Smooth muscle cell (in vitro differentiated cells): ENCODE data around the gene FLYWCH1. TPM values are rescaled to one million over a fixed set of nuclear protein-coding genes. Genes with fewer than 3 reads are reported as not detected.

ENCODE experiments used
- DNase-seq: peaks from one replicate; lab custom pipeline; 2025; ENCODE audit not compliant: unreplicated experiment; lab: John Stamatoyannopoulos, UW
- H2AFZ ChIP-seq: fragments of 200-600 bp; sonication (generic); 2 replicates; pipeline ENCODE4 v1.6.0; 2016; ENCODE audit warnings: antibody characterized with exemption, low read depth, mild to moderate bottlenecking
- H3F3A ChIP-seq: fragments of 200-600 bp; sonication (generic); 2 replicates; pipeline ENCODE4 v1.6.0; 2017; ENCODE audit warnings: antibody characterized with exemption, low read depth
- H3K27ac ChIP-seq: fragments of 200-600 bp; sonication (generic); 2 replicates; pipeline ENCODE4 v1.5.1; 2016; ENCODE audit warnings: low read depth, mild to moderate bottlenecking
- H3K27me3 ChIP-seq: fragments of 200-600 bp; sonication (generic); 2 replicates; pipeline ENCODE4 v1.6.1; 2016; ENCODE audit warnings: low read depth, mild to moderate bottlenecking
- H3K36me3 ChIP-seq: fragments of 200-600 bp; sonication (generic); 2 replicates; pipeline ENCODE4 v1.5.1; 2016; ENCODE audit warnings: low read depth
- H3K4me1 ChIP-seq: fragments of 200-600 bp; sonication (generic); 2 replicates; pipeline ENCODE4 v1.5.1; 2016; ENCODE audit warnings: low read depth
- H3K4me2 ChIP-seq: fragments of 200-600 bp; sonication (generic); 2 replicates; pipeline ENCODE4 v1.6.0; 2016; ENCODE audit warnings: mild to moderate bottlenecking
- H3K4me3 ChIP-seq: fragments of 200-600 bp; sonication (generic); 2 replicates; pipeline ENCODE4 v1.5.1; 2016; ENCODE audit warnings: mild to moderate bottlenecking
- H3K79me2 ChIP-seq: fragments of 200-600 bp; sonication (generic); 2 replicates; pipeline ENCODE4 v1.6.0; 2016; ENCODE audit warnings: low read depth, mild to moderate bottlenecking
- H3K9ac ChIP-seq: fragments of 200-600 bp; sonication (generic); 2 replicates; pipeline ENCODE4 v1.6.0; 2016; ENCODE audit warnings: low read depth
- H3K9me3 ChIP-seq: fragments of 200-600 bp; sonication (generic); replicated peaks from 2 replicates; pipeline ENCODE4 v1.5.1; 2016; ENCODE audit warnings: low read depth
- H4K20me1 ChIP-seq: fragments of 200-600 bp; sonication (generic); 2 replicates; pipeline ENCODE4 v1.6.0; 2016; ENCODE audit warnings: low read depth
- WGBS: methylation state at CpG from one replicate; pipeline ENCODE4 v1.1.7; 2016; ENCODE audit warnings: low lambda C conversion rate; 5-methylcytosine and 5-hydroxymethylcytosine counted together
- polyA plus RNA-seq: library from polyadenylated mRNA; unstranded; fragments of >200 nt; fragmentation: Nextera tagmentation; extraction: Ambion mirVana; gene quantifications from 2 replicates; pipeline ENCODE4 v1.2.1, GENCODE V29; 2016
- total RNA-seq: library from RNA; depleted of rRNA; stranded (reverse); fragments of >200 nt; gene quantifications from 2 replicates; pipeline ENCODE4 v1.2.3, GENCODE V29; 2014
- TF ChIP-seq, protein P1 (sequence below): fragments of 200-600 bp; sonication (generic); IDR thresholded peaks from 2 replicates; pipeline ENCODE4 v1.5.1; 2017; ENCODE audit warnings: borderline replicate concordance, mild to moderate bottlenecking, antibody characterized with exemption; ENCODE audit not compliant: insufficient read depth, poor library complexity, severe bottlenecking

Gene FLYWCH1
- total and polyA plus RNA-seq, 2 experiments from 2014 or later = 13.5 to 26.0 TPM

DNA sequence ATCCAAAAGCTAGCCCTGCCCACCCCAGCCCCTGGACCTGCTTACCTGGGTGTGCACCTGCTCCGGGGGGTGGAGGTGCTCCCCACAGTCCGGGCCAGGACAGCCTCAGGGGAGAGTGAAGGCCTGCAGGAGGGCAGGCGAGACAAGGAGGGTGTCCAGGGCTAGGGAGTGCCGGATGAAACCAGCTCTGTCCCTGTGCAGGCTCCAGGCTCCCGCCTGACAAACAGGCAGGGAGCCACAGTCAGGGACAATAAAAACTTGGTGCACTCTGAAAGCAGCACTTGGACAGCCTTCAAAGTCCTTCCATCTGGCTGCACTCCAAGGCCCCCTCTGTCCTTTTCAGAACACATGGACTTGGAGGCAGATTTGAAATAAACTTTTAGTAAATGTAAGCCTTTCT is 61.4 kb downstream of the FLYWCH1 start:
- 94% methylated on average over 5 of the region's 5 CpGs for WGBS
- no peak for DNase-seq
- Histone ChIP-seq H3K4me2 (no peak overlapping the region), H3K27me3 (no peaks in the 10 kb centered on the region), H3K9me3 (no peaks in the 10 kb centered on the region), H3K4me3 (no peak overlapping the region), H3K79me2 (no peaks in the 10 kb centered on the region), H3K9ac (no peak overlapping the region), H2AFZ (no peak overlapping the region), H3K27ac (no peak overlapping the region), H3K4me1 (no peaks in the 10 kb centered on the region), H3K36me3 (no peaks in the 10 kb centered on the region), H3F3A (no peaks in the 10 kb centered on the region), H4K20me1 (peaks cover 11% of the 10 kb centered on the region)
- TF ChIP-seq, protein P1, sequence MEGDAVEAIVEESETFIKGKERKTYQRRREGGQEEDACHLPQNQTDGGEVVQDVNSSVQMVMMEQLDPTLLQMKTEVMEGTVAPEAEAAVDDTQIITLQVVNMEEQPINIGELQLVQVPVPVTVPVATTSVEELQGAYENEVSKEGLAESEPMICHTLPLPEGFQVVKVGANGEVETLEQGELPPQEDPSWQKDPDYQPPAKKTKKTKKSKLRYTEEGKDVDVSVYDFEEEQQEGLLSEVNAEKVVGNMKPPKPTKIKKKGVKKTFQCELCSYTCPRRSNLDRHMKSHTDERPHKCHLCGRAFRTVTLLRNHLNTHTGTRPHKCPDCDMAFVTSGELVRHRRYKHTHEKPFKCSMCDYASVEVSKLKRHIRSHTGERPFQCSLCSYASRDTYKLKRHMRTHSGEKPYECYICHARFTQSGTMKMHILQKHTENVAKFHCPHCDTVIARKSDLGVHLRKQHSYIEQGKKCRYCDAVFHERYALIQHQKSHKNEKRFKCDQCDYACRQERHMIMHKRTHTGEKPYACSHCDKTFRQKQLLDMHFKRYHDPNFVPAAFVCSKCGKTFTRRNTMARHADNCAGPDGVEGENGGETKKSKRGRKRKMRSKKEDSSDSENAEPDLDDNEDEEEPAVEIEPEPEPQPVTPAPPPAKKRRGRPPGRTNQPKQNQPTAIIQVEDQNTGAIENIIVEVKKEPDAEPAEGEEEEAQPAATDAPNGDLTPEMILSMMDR = no peak

DNA sequence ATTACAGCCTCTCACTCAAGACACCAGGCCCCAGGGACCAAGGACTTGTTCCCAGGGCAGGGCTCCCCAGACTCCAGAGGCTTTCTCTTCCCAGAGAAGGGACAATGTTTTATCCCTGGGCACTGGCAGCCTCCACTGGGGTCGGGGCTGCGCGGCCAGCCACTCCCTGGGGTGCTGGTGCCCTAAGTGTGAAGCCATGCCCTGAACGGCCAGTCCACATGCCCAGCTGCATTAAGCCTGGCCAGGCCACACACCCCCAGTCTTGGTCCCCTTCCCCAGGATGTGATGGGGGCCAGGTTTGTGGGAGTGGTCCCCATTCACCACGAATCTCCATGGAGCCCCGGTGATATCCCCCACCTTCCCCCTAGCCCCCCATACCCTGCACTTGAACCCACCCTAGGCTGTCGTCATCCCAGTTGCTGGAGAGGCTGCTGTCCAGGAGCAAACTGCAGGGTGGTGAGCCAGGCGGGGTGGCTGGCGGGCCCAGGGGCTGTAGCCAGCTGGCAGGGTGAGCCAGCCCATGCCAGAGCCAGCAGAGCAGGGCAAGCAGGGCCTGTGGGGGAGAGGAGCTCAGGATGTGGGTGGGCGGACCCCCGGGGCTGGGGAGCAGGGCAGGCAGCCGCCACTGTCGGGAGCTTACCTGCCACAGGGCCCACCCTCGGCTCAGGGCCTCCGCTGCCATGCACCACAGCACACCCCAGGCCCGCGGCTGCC is 62.0 kb downstream of the FLYWCH1 start:
- Histone ChIP-seq H4K20me1 (peaks cover 11% of the 10 kb centered on the region), H3K9ac (no peak overlapping the region), H3K4me3 (no peak overlapping the region), H3K36me3 (no peaks in the 10 kb centered on the region), H3K9me3 (no peaks in the 10 kb centered on the region), H3K4me1 (no peaks in the 10 kb centered on the region), H3K27me3 (no peaks in the 10 kb centered on the region), H3F3A (no peaks in the 10 kb centered on the region), H3K79me2 (no peaks in the 10 kb centered on the region), H3K27ac (no peak overlapping the region), H3K4me2 (no peak overlapping the region), H2AFZ (no peak overlapping the region)
- TF ChIP-seq, protein P1 = no peak
- DNase-seq = no peak
- WGBS = 94% methylated on average over 14 of the region's 17 CpGs

DNA sequence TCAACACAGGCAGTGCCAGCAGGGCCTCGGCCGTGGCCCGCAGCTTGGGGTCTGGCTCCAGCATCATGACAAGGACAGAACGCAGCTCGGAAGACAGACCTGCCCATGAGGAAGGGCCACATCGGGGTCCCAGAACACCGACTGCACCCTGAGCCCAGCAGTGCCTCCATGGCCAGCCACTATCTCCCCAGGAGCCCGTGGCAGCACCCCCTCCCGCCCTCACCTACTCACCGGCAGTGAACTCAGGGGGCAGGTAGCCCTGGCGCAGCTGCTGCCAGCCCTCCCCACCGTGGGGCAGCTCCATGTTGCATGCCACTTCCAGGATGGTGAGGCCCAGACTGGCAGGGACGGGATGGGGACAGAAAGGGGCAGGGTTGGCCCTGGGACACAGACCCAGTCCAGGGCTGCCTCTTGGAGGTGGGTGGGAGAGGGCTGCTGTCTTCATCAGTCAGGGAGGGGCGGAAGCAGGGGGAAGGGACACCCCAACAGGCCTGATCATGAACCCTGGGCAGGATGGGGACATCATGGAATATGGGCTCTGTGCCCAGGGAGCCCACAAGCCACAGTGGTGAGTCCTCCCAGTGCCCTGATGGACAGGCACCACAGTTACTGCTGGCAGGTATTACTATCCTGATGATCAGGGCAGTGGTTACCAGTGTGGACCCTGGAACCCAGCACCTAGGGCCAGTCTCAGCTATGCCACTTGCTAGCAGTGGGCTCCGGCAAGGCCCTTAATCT is 62.8 kb downstream of the FLYWCH1 start:
- no peak overlapping the region for H3K4me2 ChIP-seq
- H3K4me1 ChIP-seq = peaks cover 3% of the 10 kb centered on the region
- no peaks in the 10 kb centered on the region for H3F3A ChIP-seq
- H3K36me3 ChIP-seq = no peaks in the 10 kb centered on the region
- no peak overlapping the region for H3K9ac ChIP-seq
- no peak for DNase-seq
- TF ChIP-seq, protein P1 = no peak
- no peak overlapping the region for H3K4me3 ChIP-seq
- H4K20me1 ChIP-seq = peaks cover 11% of the 10 kb centered on the region
- no peaks in the 10 kb centered on the region for H3K9me3 ChIP-seq
- no peaks in the 10 kb centered on the region for H3K79me2 ChIP-seq
- H3K27ac ChIP-seq = no peak overlapping the region
- whole genome bisulfite sequencing = 97% methylated on average over 15 of the region's 15 CpGs
- no peak overlapping the region for H2AFZ ChIP-seq
- no peaks in the 10 kb centered on the region for H3K27me3 ChIP-seq
